OCI-LY3 (cell line): ENCODE measurements around the gene FSTL4.

Experiments used
- H2AFZ ChIP-seq: fragments of 200-600, 300-600 bp; shearing (Covaris generic); 2 replicates; pipeline ENCODE4 v1.6.0; 2014; ENCODE audit warnings: antibody characterized with exemption, low read depth, low read length
- H3K27ac ChIP-seq: fragments of 200-600, 300-600 bp; sonication (generic); 2 replicates; pipeline ENCODE4 v1.5.1; 2014; ENCODE audit warnings: mild to moderate bottlenecking, low read length, moderate library complexity, mixed read lengths
- H3K27me3 ChIP-seq: fragments of 200-600, 300-600 bp; sonication (generic); 2 replicates; pipeline ENCODE4 v1.6.1; 2014; ENCODE audit warnings: low read depth, low read length, mixed read lengths
- H3K36me3 ChIP-seq: fragments of 200-600, 300-600 bp; sonication (generic); replicated peaks from 2 replicates; pipeline ENCODE3; 2014; ENCODE audit warnings: low read depth, low read length, mixed read lengths
- H3K4me1 ChIP-seq: fragments of 300-600, 200-600 bp; sonication (generic); 2 replicates; pipeline ENCODE4 v1.6.1; 2014; ENCODE audit warnings: low read length, mixed read lengths
- H3K4me2 ChIP-seq: fragments of 200-600, 300-600 bp; sonication (generic); 2 replicates; pipeline ENCODE4 v1.6.1; 2014; ENCODE audit warnings: low read length, mixed read lengths
- H3K4me3 ChIP-seq: fragments of 300-600, 200-600 bp; sonication (generic); 2 replicates; pipeline ENCODE4 v1.5.1; 2014; ENCODE audit warnings: antibody characterized with exemption, mild to moderate bottlenecking, low read length, moderate library complexity
- H3K79me2 ChIP-seq: fragments of 300-600, 200-600 bp; shearing (Covaris generic); 2 replicates; pipeline ENCODE4 v1.6.1; 2014; ENCODE audit warnings: mild to moderate bottlenecking, low read length, mixed read lengths
- H3K9ac ChIP-seq: fragments of 300-600, 200-600 bp; shearing (Covaris generic); 2 replicates; pipeline ENCODE4 v1.6.0; 2014; ENCODE audit warnings: mild to moderate bottlenecking, low read length, moderate library complexity
- H3K9me3 ChIP-seq: fragments of 200-600, 300-600 bp; shearing (Covaris generic); 2 replicates; pipeline ENCODE4 v1.6.1; 2014; ENCODE audit warnings: low read length, mixed read lengths; ENCODE audit not compliant: insufficient read depth
- H4K20me1 ChIP-seq: fragments of 200-600, 300-600 bp; sonication (generic); 2 replicates; pipeline ENCODE4 v1.6.1; 2016; ENCODE audit warnings: low read length, mixed read lengths; ENCODE audit not compliant: insufficient read depth
- CTCF ChIP-seq: fragments of 200-600, 300-600 bp; sonication (generic); IDR thresholded peaks from 2 replicates; pipeline ENCODE4 v1.5.1; 2014; ENCODE audit warnings: antibody characterized with exemption, low read length, low read depth
- EZH2phosphoT487 ChIP-seq: fragments of 200-600 bp; shearing (Covaris generic); IDR thresholded peaks from 2 replicates; pipeline ENCODE4 v1.6.1; 2018; ENCODE audit warnings: antibody characterized with exemption, mixed run types, low read depth

Gene FSTL4

GRCh38 chr5:133420440-133421301, 191.7 kb downstream of the FSTL4 start:
- Histone ChIP-seq H3K79me2 (no peaks in the 10 kb centered on the region), H3K4me2 (no peak overlapping the region), H3K4me3 (no peak overlapping the region), H3K9ac (no peak overlapping the region), H3K27ac (no peak overlapping the region), H3K27me3 (no peaks in the 10 kb centered on the region), H4K20me1 (no peaks in the 10 kb centered on the region), H2AFZ (no peak overlapping the region), H3K9me3 (no peaks in the 10 kb centered on the region), H3K4me1 (peaks cover 15% of the 10 kb centered on the region), H3K36me3 (no peaks in the 10 kb centered on the region)
- TF ChIP-seq EZH2phosphoT487 (no peak), CTCF (no peak)

DNA sequence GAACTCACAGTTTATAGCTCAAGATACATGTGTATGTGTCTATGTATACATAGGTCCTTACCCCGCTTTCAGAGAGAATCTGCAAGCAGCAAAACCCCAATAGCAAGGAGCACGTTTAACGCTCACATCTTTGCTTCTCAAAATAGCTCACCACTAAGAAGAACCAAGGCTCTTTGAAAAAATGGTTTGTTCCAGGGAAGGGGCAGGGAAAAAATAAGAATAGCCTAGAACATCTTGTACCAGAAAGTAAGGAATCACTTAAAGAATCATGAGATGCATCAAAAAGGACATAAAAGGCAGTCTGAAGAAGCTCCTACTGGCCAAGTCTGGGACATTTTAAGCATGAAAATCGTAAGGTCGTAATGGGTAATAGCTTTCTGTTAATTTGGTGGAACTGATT, 196.4 kb downstream of the FSTL4 start:
- H3K4me3 ChIP-seq, result no peak overlapping the region
- H3K4me2 ChIP-seq, result no peak overlapping the region
- no peaks in the 10 kb centered on the region for H3K4me1 ChIP-seq
- H3K27me3 ChIP-seq, result no peaks in the 10 kb centered on the region
- no peaks in the 10 kb centered on the region for H3K79me2 ChIP-seq
- H2AFZ ChIP-seq, result no peak overlapping the region
- TF ChIP-seq CTCF (no peak), EZH2phosphoT487 (no peak)
- no peak overlapping the region for H3K9ac ChIP-seq
- H3K36me3 ChIP-seq, result no peaks in the 10 kb centered on the region
- no peaks in the 10 kb centered on the region for H4K20me1 ChIP-seq
- H3K27ac ChIP-seq, result no peak overlapping the region
- H3K9me3 ChIP-seq, result no peaks in the 10 kb centered on the region

DNA sequence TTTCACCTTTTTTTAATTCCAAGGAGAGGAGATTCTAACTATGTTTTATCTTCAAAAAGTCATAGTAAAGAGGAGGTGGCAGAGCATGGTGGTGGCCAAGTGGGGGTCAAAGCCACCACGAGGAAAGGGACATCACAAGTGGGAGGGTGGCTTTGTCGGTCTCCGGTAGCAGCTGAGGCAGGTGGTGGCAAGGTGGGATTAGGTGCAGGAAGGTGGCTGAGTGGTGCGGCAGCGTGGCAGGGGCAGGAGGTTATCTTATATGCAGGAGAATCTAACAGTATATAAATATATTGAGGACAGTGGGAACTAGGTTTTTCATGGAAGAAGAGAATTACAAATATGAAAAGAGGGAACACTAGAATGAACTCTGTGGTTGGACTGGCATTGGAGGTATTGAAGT, 196.8 kb downstream of the FSTL4 start:
- no peak for TF ChIP-seq EZH2phosphoT487
- TF ChIP-seq CTCF, result no peak
- Histone ChIP-seq H3K4me3 (no peak overlapping the region), H3K27ac (no peak overlapping the region), H3K9me3 (no peaks in the 10 kb centered on the region), H3K79me2 (no peaks in the 10 kb centered on the region), H3K27me3 (no peaks in the 10 kb centered on the region), H3K4me1 (no peaks in the 10 kb centered on the region), H3K4me2 (no peak overlapping the region), H4K20me1 (no peaks in the 10 kb centered on the region), H3K36me3 (no peaks in the 10 kb centered on the region), H3K9ac (no peak overlapping the region), H2AFZ (no peak overlapping the region)

DNA sequence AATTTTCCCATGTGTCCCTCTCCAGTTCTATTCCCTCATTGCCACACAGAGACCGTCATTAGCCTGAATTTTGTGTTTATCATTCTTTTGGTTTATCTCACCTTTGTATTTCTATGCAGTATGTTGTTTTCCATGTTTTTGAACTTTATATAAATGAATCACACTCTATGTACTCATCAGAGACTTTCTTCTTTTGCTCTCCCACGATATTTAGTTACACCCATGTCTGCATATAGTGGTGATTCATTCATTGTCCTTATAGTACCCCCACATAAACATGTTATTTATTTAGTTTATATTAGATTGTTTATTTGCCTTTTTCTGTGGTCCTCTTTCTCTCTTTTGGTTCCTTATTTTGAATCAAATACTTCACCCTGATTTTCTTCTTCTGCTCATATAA, 199.7 kb downstream of the FSTL4 start:
- Histone ChIP-seq H3K27ac (no peak overlapping the region), H3K4me1 (peaks cover 6% of the 10 kb centered on the region; the same call in 1 of the 2 replicates), H3K9me3 (no peaks in the 10 kb centered on the region), H2AFZ (no peak overlapping the region), H3K36me3 (no peaks in the 10 kb centered on the region), H3K9ac (no peak overlapping the region), H3K4me2 (no peak overlapping the region), H3K27me3 (no peaks in the 10 kb centered on the region), H4K20me1 (no peaks in the 10 kb centered on the region), H3K4me3 (no peak overlapping the region), H3K79me2 (no peaks in the 10 kb centered on the region)
- TF ChIP-seq EZH2phosphoT487 (no peak), CTCF (no peak)
